GM20000 (cell line): Measurements from ENCODE around the gene SMURF1.

Source experiments
- DNase-seq: peaks from one replicate; pipeline ENCODE4 v3.0.0; 2012; ENCODE audit warnings: low spot score
- TF ChIP-seq, protein P1 (sequence below): IDR thresholded peaks from 2 replicates; pipeline ENCODE4 v1.5.1; 2012; ENCODE audit warnings: mild to moderate bottlenecking, control low read depth; ENCODE audit errors: extremely low read depth, missing control alignments

SMURF1 gene

DNA sequence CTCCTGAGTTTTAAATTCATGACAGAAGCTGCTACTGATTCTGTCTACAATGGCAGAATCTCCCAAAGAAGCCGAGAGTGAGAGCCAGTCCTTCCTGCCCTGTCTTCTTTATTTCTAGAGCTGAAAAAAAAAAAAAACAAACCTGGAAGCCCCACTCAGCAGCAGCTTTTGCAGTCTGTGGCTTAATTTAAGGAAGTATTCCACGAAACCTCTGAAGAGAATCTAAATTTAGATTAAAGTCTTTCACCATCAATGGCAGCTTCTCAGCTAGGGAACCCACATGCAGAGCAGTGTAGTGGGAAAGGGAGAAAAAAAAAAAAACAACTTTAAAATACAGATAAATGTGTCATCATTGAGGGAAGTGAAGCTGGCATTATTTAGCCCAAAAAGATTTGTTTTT is 23.4 kb downstream of the SMURF1 start:
- TF ChIP-seq, protein P1, sequence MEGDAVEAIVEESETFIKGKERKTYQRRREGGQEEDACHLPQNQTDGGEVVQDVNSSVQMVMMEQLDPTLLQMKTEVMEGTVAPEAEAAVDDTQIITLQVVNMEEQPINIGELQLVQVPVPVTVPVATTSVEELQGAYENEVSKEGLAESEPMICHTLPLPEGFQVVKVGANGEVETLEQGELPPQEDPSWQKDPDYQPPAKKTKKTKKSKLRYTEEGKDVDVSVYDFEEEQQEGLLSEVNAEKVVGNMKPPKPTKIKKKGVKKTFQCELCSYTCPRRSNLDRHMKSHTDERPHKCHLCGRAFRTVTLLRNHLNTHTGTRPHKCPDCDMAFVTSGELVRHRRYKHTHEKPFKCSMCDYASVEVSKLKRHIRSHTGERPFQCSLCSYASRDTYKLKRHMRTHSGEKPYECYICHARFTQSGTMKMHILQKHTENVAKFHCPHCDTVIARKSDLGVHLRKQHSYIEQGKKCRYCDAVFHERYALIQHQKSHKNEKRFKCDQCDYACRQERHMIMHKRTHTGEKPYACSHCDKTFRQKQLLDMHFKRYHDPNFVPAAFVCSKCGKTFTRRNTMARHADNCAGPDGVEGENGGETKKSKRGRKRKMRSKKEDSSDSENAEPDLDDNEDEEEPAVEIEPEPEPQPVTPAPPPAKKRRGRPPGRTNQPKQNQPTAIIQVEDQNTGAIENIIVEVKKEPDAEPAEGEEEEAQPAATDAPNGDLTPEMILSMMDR, result no peak
- DNase-seq, result no peak

DNA sequence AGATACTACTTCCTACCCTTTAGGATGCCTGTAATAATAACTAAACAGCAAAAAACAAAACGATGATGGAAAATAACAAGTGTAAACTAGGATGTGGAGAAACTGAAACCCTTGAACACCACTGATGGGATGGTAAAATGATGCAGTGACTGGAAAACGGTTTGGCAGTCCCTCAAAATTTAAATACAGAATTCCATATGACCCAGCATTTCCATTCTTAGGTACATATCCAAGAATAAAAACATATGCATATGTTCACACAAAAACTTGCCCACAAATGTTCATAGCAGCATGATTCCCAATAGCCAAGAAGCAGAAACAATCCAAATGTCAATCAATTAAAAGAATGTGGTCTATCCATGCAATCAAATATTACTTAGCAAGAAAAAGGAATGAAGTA is 25.8 kb downstream of the SMURF1 start:
- TF ChIP-seq, protein P1, result no peak

DNA sequence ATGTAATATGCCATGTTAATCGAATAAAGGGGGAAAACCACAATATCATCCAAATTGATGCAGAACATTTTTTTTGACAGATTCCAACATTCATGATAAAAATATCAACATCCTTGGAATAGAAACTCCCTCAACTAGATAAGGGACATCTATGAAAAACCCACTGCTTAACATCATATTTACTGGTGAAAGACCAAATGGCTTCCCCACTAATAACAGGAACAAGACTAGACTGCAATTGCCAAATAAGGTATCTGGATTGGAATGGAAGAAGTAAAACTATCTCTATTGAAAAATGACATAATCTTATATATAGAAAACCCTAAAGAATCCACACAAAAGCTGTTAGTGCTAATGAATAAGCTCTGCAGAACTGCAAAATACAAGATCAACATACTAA is 27.8 kb downstream of the SMURF1 start:
- TF ChIP-seq, protein P1, result no peak

More for the DNA sequence above, 25.8 kb downstream of the SMURF1 start:
- no peak for DNase-seq

GRCh38 chr7:99115379-99115778 is 28.5 kb downstream of the SMURF1 start:
- no peak for DNase-seq
- TF ChIP-seq, protein P1, result no peak

More for the DNA sequence above, 27.8 kb downstream of the SMURF1 start:
- no peak for DNase-seq

DNA sequence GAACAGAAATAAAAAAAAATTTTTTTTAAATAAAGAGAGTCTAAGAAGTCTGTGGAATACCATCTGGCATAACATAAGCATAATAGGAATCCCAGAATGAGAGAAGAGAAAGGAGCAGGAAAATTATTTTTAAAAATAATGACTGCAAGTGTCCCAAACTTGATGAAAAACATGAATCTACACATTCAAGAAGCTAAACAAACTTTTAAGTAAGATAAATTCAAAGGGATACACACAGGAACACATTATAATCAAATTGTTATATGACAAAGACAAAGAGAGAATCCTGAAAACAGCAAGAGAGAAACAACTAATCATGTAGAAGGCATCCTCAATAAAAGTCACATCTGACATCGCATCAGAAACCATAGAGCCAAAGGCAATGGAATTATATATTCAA is 30.9 kb downstream of the SMURF1 start:
- DNase-seq, result no peak
- TF ChIP-seq, protein P1, result no peak

- TF ChIP-seq, protein P1, result no peak
- no peak for DNase-seq
These were observed 31.8 kb downstream of the SMURF1 start for GRCh38 chr7:99112097-99112496.

DNA sequence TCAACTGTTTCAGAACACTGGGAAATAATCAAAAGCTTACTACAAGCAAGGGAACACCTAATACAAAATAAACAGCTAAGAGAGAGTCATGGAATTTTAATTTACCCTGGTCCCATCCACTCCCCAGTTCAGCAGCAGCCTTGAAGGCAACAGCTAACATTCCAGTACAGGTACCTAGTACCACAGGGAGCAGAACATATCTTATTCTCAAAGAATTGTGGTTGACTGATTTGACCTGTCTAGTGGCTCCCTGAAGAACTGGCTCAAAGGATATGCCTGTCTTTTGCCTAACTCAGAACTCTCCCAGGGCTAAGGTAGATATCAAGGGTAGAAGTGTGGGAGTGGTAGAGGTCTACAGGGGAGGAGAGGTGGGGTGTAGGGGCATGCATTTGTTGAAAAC is 32.3 kb downstream of the SMURF1 start:
- no peak for DNase-seq
- TF ChIP-seq, protein P1, result no peak
